Vagina (tissue), 2 donors: ENCODE measurements around the gene PPP1R3E.

Source experiments
- POLR2A ChIP-seq, 2 donors: fragments of 450-650 bp; IDR thresholded peaks; one replicate each; pipeline ENCODE4 v1.6.1; 2017; ENCODE audit warnings: antibody characterized with exemption in 2 of 2, mild to moderate bottlenecking in 2 of 2, moderate library complexity in 2 of 2
- POLR2AphosphoS5 ChIP-seq, 2 donors: sonication (generic); formaldehyde crosslinking; IDR thresholded peaks; one replicate each; pipeline ENCODE4 v1.9.0; 2017; ENCODE audit warnings: antibody characterized with exemption in 2 of 2, mild to moderate bottlenecking in 2 of 2, low read depth in 1 of 2; ENCODE audit not compliant: insufficient read depth in 1 of 2
- TF ChIP-seq, protein P1 (sequence below), 3 experiments: fragments of 450-650 bp in 2 of 3; fragments of 200-600 bp in 1 of 3; sonication (generic) in 1 of 3; IDR thresholded peaks; one replicate each; pipeline ENCODE4 v1.5.1; 2017 to 2019; ENCODE audit warnings: antibody characterized with exemption in 3 of 3, mild to moderate bottlenecking in 2 of 3, moderate library complexity in 2 of 3

DNA sequence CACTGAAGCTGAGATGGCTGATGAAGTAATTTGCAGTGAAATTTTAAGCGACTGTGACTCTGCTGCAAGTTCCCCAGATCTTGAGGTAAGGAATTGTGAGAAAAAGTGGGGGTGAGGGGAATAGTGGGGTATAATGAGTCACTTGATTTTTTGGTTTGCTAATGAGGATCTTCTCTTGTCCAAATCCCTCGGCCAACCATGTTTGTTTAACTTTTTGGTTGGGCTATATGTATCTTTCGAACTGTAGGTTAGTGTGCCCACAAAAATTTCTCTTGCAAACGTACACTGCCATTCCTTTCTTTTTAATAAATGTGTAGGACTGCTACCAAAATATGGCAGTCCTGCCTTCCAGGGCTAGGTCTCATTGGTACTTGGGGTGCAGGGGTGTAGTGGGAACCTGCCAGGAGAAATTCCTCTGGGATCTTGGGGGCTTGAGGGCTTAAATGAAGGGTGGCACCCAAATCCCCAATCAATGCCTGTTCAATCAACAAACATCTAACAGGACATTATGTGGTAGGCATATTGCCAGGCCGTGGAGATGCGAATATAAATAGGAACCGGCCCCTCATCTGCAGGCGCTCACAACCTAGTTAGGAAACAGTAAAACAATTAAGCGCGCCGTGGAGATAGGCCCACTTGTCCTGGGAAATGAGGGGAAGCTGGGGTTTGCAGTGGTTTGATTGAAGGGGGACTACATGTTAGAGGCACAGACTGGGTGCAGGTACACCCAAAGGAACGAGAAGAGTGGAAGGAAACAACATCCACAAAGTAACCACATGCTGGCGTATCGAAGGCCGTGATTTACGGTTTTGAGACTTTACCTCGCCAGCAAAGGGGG, 17.3 kb upstream of the PPP1R3E start:
- TF ChIP-seq, protein P1, sequence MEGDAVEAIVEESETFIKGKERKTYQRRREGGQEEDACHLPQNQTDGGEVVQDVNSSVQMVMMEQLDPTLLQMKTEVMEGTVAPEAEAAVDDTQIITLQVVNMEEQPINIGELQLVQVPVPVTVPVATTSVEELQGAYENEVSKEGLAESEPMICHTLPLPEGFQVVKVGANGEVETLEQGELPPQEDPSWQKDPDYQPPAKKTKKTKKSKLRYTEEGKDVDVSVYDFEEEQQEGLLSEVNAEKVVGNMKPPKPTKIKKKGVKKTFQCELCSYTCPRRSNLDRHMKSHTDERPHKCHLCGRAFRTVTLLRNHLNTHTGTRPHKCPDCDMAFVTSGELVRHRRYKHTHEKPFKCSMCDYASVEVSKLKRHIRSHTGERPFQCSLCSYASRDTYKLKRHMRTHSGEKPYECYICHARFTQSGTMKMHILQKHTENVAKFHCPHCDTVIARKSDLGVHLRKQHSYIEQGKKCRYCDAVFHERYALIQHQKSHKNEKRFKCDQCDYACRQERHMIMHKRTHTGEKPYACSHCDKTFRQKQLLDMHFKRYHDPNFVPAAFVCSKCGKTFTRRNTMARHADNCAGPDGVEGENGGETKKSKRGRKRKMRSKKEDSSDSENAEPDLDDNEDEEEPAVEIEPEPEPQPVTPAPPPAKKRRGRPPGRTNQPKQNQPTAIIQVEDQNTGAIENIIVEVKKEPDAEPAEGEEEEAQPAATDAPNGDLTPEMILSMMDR (IDR thresholded peaks at IDR 0.05) = no peak
- TF ChIP-seq POLR2AphosphoS5 (IDR thresholded peaks at IDR 0.05; ENCODE audit: insufficient read depth in 1 of 2, low read depth in 1 of 2) (no peak), POLR2A (IDR thresholded peaks at IDR 0.05) (no peak)
